Smooth muscle cell (in vitro differentiated cells): ENCODE results near the gene SNTG2. TPM values are rescaled to one million over a fixed set of nuclear protein-coding genes. Genes with fewer than 3 reads are reported as not detected.

Experiments
- DNase-seq: peaks from one replicate; lab custom pipeline; 2025; ENCODE audit not compliant: unreplicated experiment; lab: John Stamatoyannopoulos, UW
- H2AFZ ChIP-seq: fragments of 200-600 bp; sonication (generic); 2 replicates; pipeline ENCODE4 v1.6.0; 2016; ENCODE audit warnings: antibody characterized with exemption, low read depth, mild to moderate bottlenecking
- H3F3A ChIP-seq: fragments of 200-600 bp; sonication (generic); 2 replicates; pipeline ENCODE4 v1.6.0; 2017; ENCODE audit warnings: antibody characterized with exemption, low read depth
- H3K27ac ChIP-seq: fragments of 200-600 bp; sonication (generic); 2 replicates; pipeline ENCODE4 v1.5.1; 2016; ENCODE audit warnings: low read depth, mild to moderate bottlenecking
- H3K27me3 ChIP-seq: fragments of 200-600 bp; sonication (generic); 2 replicates; pipeline ENCODE4 v1.6.1; 2016; ENCODE audit warnings: low read depth, mild to moderate bottlenecking
- H3K36me3 ChIP-seq: fragments of 200-600 bp; sonication (generic); 2 replicates; pipeline ENCODE4 v1.5.1; 2016; ENCODE audit warnings: low read depth
- H3K4me1 ChIP-seq: fragments of 200-600 bp; sonication (generic); 2 replicates; pipeline ENCODE4 v1.5.1; 2016; ENCODE audit warnings: low read depth
- H3K4me2 ChIP-seq: fragments of 200-600 bp; sonication (generic); 2 replicates; pipeline ENCODE4 v1.6.0; 2016; ENCODE audit warnings: mild to moderate bottlenecking
- H3K4me3 ChIP-seq: fragments of 200-600 bp; sonication (generic); 2 replicates; pipeline ENCODE4 v1.5.1; 2016; ENCODE audit warnings: mild to moderate bottlenecking
- H3K79me2 ChIP-seq: fragments of 200-600 bp; sonication (generic); 2 replicates; pipeline ENCODE4 v1.6.0; 2016; ENCODE audit warnings: low read depth, mild to moderate bottlenecking
- H3K9ac ChIP-seq: fragments of 200-600 bp; sonication (generic); 2 replicates; pipeline ENCODE4 v1.6.0; 2016; ENCODE audit warnings: low read depth
- H3K9me3 ChIP-seq: fragments of 200-600 bp; sonication (generic); replicated peaks from 2 replicates; pipeline ENCODE4 v1.5.1; 2016; ENCODE audit warnings: low read depth
- H4K20me1 ChIP-seq: fragments of 200-600 bp; sonication (generic); 2 replicates; pipeline ENCODE4 v1.6.0; 2016; ENCODE audit warnings: low read depth
- CTCF ChIP-seq: fragments of 200-600 bp; sonication (generic); IDR thresholded peaks from 2 replicates; pipeline ENCODE4 v1.5.1; 2017; ENCODE audit warnings: borderline replicate concordance, mild to moderate bottlenecking, antibody characterized with exemption; ENCODE audit not compliant: insufficient read depth, poor library complexity, severe bottlenecking
- WGBS: methylation state at CpG from one replicate; pipeline ENCODE4 v1.1.7; 2016; ENCODE audit warnings: low lambda C conversion rate; 5-methylcytosine and 5-hydroxymethylcytosine counted together
- polyA plus RNA-seq: library from polyadenylated mRNA; unstranded; fragments of >200 nt; fragmentation: Nextera tagmentation; extraction: Ambion mirVana; gene quantifications from 2 replicates; pipeline ENCODE4 v1.2.1, GENCODE V29; 2016
- total RNA-seq: library from RNA; depleted of rRNA; stranded (reverse); fragments of >200 nt; gene quantifications from 2 replicates; pipeline ENCODE4 v1.2.3, GENCODE V29; 2014

Gene SNTG2
- total and polyA plus RNA-seq, 2 experiments from 2014 or later, result 0.56 TPM; not detected in 1

GRCh38 chr2:1072250-1072649, 121.6 kb downstream of the SNTG2 start:
- Histone ChIP-seq H3K36me3 (no peaks in the 10 kb centered on the region), H2AFZ (no peak overlapping the region), H3K79me2 (no peaks in the 10 kb centered on the region), H3K27me3 (no peaks in the 10 kb centered on the region), H3K4me2 (no peak overlapping the region), H3K9ac (no peak overlapping the region), H3K4me1 (no peaks in the 10 kb centered on the region), H3K27ac (no peak overlapping the region), H4K20me1 (no peaks in the 10 kb centered on the region), H3K4me3 (no peak overlapping the region), H3K9me3 (no peaks in the 10 kb centered on the region), H3F3A (no peaks in the 10 kb centered on the region)
- no peak for TF ChIP-seq CTCF
- DNase-seq, result no peak

- Histone ChIP-seq H3K79me2 (no peaks in the 10 kb centered on the region), H4K20me1 (no peaks in the 10 kb centered on the region), H3K27me3 (no peaks in the 10 kb centered on the region), H3K4me3 (no peak overlapping the region), H3K9me3 (no peaks in the 10 kb centered on the region), H3F3A (no peaks in the 10 kb centered on the region), H3K4me2 (no peak overlapping the region), H3K4me1 (no peaks in the 10 kb centered on the region), H2AFZ (no peak overlapping the region), H3K36me3 (no peaks in the 10 kb centered on the region), H3K27ac (no peak overlapping the region), H3K9ac (no peak overlapping the region)
- DNase-seq, result no peak
- WGBS, result 91% methylated on average over 9 of the region's 9 CpGs
- TF ChIP-seq CTCF, result no peak
These were observed 127.3 kb downstream of the SNTG2 start for GRCh38 chr2:1077911-1078310.

GRCh38 chr2:1078326-1078725, 127.7 kb downstream of the SNTG2 start:
- H3K9ac ChIP-seq, result no peak overlapping the region
- 96% methylated on average over 10 of the region's 10 CpGs for WGBS

More at GRCh38 chr2:1078326-1078725, 127.7 kb downstream of the SNTG2 start:
- no peak for DNase-seq
- Histone ChIP-seq H3F3A (no peaks in the 10 kb centered on the region), H3K4me2 (no peak overlapping the region), H3K27ac (no peak overlapping the region), H2AFZ (no peak overlapping the region), H3K27me3 (no peaks in the 10 kb centered on the region), H3K9me3 (no peaks in the 10 kb centered on the region), H3K4me1 (no peaks in the 10 kb centered on the region), H3K79me2 (no peaks in the 10 kb centered on the region), H4K20me1 (no peaks in the 10 kb centered on the region), H3K4me3 (no peak overlapping the region), H3K36me3 (no peaks in the 10 kb centered on the region)
- TF ChIP-seq CTCF, result no peak
